ENCODE results near the gene OTUD4.
"Not testable (repeated sequence)": the region's sequence is repeated elsewhere in the genome, so short reads cannot be mapped to it uniquely, and the experiment has no call there.

The OTUD4 gene

GRCh38 chr4:145179861-145180297 is 510 bp downstream of the OTUD4 start:
- peak in 1 of 2 donors; percentile 2 for DNase-seq (ENCODE audit: low read depth in 2 of 2)

- DNase-seq (ENCODE audit: low read depth in 2 of 2), result peak; percentile 53 to 61
Observed at GRCh38 chr4:145179281-145179860, 1.0 kb downstream of the OTUD4 start.

GRCh38 chr4:145178740-145179280 is 1.6 kb downstream of the OTUD4 start:
- DNase-seq (ENCODE audit: low read depth in 2 of 2), result no peak

GRCh38 chr4:145177906-145178538 is 2.4 kb downstream of the OTUD4 start:
- DNase-seq (ENCODE audit: low read depth in 2 of 2), result no peak

GRCh38 chr4:145177511-145177905 is 2.9 kb downstream of the OTUD4 start:
- no peak for DNase-seq (ENCODE audit: low read depth in 2 of 2)

- DNase-seq (ENCODE audit: low read depth in 2 of 2), result no peak
Observed at GRCh38 chr4:145176641-145177432, 3.6 kb downstream of the OTUD4 start.

- no peak for DNase-seq (ENCODE audit: low read depth in 2 of 2)
Observed at GRCh38 chr4:145171911-145172310, 8.5 kb downstream of the OTUD4 start.

- DNase-seq (ENCODE audit: low read depth in 2 of 2), result no peak
Observed at GRCh38 chr4:145170223-145170622, 10.2 kb downstream of the OTUD4 start.

GRCh38 chr4:145168581-145169187 is 11.7 kb downstream of the OTUD4 start:
- no peak for DNase-seq (ENCODE audit: low read depth in 2 of 2)

- DNase-seq (ENCODE audit: low read depth in 2 of 2), result no peak
Observed at GRCh38 chr4:145167887-145168286, 12.5 kb downstream of the OTUD4 start.

GRCh38 chr4:145161549-145161948 is 18.8 kb downstream of the OTUD4 start:
- no peak for DNase-seq (ENCODE audit: low read depth in 2 of 2)

- no peak for DNase-seq (ENCODE audit: low read depth in 2 of 2)
Observed at GRCh38 chr4:145156986-145157385, 23.4 kb downstream of the OTUD4 start.

GRCh38 chr4:145155268-145155870 is 25.0 kb downstream of the OTUD4 start:
- no peak for DNase-seq (ENCODE audit: low read depth in 2 of 2)

GRCh38 chr4:145154573-145154972 is 25.8 kb downstream of the OTUD4 start:
- DNase-seq (ENCODE audit: low read depth in 2 of 2), result no peak

GRCh38 chr4:145153904-145154298 is 26.5 kb downstream of the OTUD4 start:
- DNase-seq (ENCODE audit: low read depth in 2 of 2), result no peak

GRCh38 chr4:145153181-145153903 is 27.0 kb downstream of the OTUD4 start:
- DNase-seq (ENCODE audit: low read depth in 2 of 2), result no peak

- DNase-seq (ENCODE audit: low read depth in 2 of 2), result no peak
Observed at GRCh38 chr4:145148980-145149379, 31.4 kb downstream of the OTUD4 start.

- not testable (repeated sequence) for DNase-seq (ENCODE audit: low read depth in 2 of 2)
Observed at GRCh38 chr4:145136219-145136618, 44.2 kb downstream of the OTUD4 start.

- no peak for DNase-seq (ENCODE audit: low read depth in 2 of 2)
Observed at GRCh38 chr4:145132511-145133098, 47.8 kb downstream of the OTUD4 start.

- no peak for DNase-seq (ENCODE audit: low read depth in 2 of 2)
Observed at GRCh38 chr4:145131848-145132247, 48.5 kb downstream of the OTUD4 start.
